Testis (tissue), 2 donors: ENCODE data around the gene PPA1.

ENCODE experiments used
- POLR2A ChIP-seq: fragments of 450-650 bp; IDR thresholded peaks from one replicate; pipeline ENCODE4 v1.6.1; 2017; ENCODE audit warnings: antibody characterized with exemption, mild to moderate bottlenecking, moderate library complexity
- TF ChIP-seq, protein P1 (sequence below), 3 experiments: fragments of 450-650 bp in 2 of 3; fragments of 200-600 bp in 1 of 3; sonication (generic) in 1 of 3; IDR thresholded peaks; one replicate each; pipeline ENCODE4 v1.5.1; 2016 to 2019; ENCODE audit warnings: antibody characterized with exemption in 3 of 3, mild to moderate bottlenecking in 2 of 3, moderate library complexity in 1 of 3

DNA sequence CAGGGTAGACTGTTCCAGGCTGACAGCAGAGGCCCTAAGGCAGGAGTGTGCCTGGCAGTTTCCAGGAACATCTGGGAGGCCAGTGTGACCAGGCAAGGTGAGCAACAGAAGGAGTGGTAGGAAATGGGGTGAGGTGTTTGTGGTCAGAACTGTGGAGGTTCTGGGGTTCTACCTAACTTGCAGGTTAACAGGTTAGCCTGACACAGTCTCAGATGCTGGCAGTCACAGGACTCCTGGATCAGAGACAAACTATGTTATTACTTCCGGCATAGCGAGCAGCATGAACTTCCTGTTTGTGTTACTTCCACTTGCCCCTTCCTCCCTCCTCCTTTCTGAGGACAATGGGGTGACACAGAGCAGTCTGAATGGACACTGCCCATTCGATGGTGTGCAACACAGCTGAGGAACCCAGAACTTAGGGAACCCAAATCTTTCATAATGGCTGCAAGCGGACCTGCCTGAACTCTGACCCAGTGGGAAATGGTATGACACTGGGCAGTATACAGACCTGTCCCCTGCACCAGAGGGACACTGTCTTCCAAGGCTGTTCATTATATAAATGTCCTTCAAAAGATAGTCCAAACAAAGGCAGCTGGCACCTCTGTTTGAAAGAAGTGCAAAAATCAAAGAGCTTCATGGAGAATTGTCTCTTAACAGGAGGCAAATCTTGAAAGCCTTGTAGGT, 59.0 kb downstream of the PPA1 start:
- TF ChIP-seq, protein P1, sequence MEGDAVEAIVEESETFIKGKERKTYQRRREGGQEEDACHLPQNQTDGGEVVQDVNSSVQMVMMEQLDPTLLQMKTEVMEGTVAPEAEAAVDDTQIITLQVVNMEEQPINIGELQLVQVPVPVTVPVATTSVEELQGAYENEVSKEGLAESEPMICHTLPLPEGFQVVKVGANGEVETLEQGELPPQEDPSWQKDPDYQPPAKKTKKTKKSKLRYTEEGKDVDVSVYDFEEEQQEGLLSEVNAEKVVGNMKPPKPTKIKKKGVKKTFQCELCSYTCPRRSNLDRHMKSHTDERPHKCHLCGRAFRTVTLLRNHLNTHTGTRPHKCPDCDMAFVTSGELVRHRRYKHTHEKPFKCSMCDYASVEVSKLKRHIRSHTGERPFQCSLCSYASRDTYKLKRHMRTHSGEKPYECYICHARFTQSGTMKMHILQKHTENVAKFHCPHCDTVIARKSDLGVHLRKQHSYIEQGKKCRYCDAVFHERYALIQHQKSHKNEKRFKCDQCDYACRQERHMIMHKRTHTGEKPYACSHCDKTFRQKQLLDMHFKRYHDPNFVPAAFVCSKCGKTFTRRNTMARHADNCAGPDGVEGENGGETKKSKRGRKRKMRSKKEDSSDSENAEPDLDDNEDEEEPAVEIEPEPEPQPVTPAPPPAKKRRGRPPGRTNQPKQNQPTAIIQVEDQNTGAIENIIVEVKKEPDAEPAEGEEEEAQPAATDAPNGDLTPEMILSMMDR (IDR thresholded peaks at IDR 0.05): no peak
- TF ChIP-seq POLR2A: no peak
